HL-60 (cell line): Measurements from ENCODE around the gene LRRN4.
A peak's percentile ranks its signal among the peaks of the same experiment; 100 is the strongest.

Source experiments
- DNase-seq, 2 experiments: peaks; one replicate each; pipeline ENCODE4 v3.0.0-alpha.2; 2010 to 2020; ENCODE audit warnings: low read depth in 1 of 2, low spot score in 1 of 2
- H3K27ac ChIP-seq: fragments of 250-450 bp; sonication (Bioruptor Pico); replicated peaks from 2 replicates; pipeline ENCODE4 v1.5.1; 2020; ENCODE audit warnings: mild to moderate bottlenecking, moderate library complexity
- H3K27me3 ChIP-seq: fragments of 250-450 bp; sonication (Bioruptor Pico); 2 replicates; pipeline ENCODE4 v1.5.1; 2021; ENCODE audit warnings: mild to moderate bottlenecking, moderate library complexity; ENCODE audit not compliant: insufficient read depth, poor library complexity, severe bottlenecking
- H3K4me3 ChIP-seq: replicated peaks from 2 replicates; pipeline ENCODE4 v1.5.1; 2011; ENCODE audit warnings: mild to moderate bottlenecking, control low read depth, low read length; ENCODE audit not compliant: insufficient read depth
- GABPA ChIP-seq: IDR thresholded peaks from 2 replicates; pipeline ENCODE4 v1.6.1; 2012; ENCODE audit warnings: low read depth
- POLR2AphosphoS5 ChIP-seq: IDR thresholded peaks from 2 replicates; pipeline ENCODE4 v1.6.1; 2012; ENCODE audit warnings: low read depth
- SPI1 ChIP-seq: IDR thresholded peaks from 2 replicates; pipeline ENCODE4 v1.6.1; 2012; ENCODE audit warnings: low read depth, mild to moderate bottlenecking, borderline replicate concordance
- TF ChIP-seq, protein P1 (sequence below): IDR thresholded peaks from one replicate; pipeline ENCODE4 v1.5.1; 2011; ENCODE audit warnings: low read length, control low read depth, inconsistent platforms; ENCODE audit not compliant: insufficient read depth
- TF ChIP-seq, protein P2 (sequence below): IDR thresholded peaks from 2 replicates; pipeline ENCODE4 v1.6.1; 2012; ENCODE audit warnings: low read depth; ENCODE audit not compliant: insufficient replicate concordance

The LRRN4 gene

DNA sequence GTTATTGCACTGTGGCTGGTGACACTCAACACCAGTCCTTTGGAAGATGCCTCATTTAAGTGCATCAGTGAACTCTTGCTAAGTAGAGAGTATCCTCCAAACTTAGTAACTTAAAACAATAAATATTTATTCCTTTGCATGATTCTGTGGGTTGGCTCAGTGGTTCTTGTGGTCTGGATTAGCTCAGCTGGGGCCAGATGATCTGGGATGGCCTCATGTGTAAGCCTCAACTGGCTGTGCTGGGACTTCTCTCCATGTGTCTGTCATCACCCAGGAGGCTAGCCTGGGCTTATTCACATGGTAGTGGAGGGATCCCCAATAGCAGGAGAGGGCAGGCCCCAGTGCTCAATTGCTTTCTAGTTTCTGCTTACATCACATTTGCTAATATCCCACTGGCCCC, 8.3 kb downstream of the LRRN4 start:
- Histone ChIP-seq H3K4me3 (no peak overlapping the region), H3K27me3 (peaks cover 6% of the 10 kb centered on the region), H3K27ac (no peak overlapping the region)
- no peak for DNase-seq
- TF ChIP-seq, protein P1, sequence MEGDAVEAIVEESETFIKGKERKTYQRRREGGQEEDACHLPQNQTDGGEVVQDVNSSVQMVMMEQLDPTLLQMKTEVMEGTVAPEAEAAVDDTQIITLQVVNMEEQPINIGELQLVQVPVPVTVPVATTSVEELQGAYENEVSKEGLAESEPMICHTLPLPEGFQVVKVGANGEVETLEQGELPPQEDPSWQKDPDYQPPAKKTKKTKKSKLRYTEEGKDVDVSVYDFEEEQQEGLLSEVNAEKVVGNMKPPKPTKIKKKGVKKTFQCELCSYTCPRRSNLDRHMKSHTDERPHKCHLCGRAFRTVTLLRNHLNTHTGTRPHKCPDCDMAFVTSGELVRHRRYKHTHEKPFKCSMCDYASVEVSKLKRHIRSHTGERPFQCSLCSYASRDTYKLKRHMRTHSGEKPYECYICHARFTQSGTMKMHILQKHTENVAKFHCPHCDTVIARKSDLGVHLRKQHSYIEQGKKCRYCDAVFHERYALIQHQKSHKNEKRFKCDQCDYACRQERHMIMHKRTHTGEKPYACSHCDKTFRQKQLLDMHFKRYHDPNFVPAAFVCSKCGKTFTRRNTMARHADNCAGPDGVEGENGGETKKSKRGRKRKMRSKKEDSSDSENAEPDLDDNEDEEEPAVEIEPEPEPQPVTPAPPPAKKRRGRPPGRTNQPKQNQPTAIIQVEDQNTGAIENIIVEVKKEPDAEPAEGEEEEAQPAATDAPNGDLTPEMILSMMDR, result no peak
- TF ChIP-seq SPI1 (no peak), GABPA (no peak), POLR2AphosphoS5 (no peak)
- TF ChIP-seq, protein P2, sequence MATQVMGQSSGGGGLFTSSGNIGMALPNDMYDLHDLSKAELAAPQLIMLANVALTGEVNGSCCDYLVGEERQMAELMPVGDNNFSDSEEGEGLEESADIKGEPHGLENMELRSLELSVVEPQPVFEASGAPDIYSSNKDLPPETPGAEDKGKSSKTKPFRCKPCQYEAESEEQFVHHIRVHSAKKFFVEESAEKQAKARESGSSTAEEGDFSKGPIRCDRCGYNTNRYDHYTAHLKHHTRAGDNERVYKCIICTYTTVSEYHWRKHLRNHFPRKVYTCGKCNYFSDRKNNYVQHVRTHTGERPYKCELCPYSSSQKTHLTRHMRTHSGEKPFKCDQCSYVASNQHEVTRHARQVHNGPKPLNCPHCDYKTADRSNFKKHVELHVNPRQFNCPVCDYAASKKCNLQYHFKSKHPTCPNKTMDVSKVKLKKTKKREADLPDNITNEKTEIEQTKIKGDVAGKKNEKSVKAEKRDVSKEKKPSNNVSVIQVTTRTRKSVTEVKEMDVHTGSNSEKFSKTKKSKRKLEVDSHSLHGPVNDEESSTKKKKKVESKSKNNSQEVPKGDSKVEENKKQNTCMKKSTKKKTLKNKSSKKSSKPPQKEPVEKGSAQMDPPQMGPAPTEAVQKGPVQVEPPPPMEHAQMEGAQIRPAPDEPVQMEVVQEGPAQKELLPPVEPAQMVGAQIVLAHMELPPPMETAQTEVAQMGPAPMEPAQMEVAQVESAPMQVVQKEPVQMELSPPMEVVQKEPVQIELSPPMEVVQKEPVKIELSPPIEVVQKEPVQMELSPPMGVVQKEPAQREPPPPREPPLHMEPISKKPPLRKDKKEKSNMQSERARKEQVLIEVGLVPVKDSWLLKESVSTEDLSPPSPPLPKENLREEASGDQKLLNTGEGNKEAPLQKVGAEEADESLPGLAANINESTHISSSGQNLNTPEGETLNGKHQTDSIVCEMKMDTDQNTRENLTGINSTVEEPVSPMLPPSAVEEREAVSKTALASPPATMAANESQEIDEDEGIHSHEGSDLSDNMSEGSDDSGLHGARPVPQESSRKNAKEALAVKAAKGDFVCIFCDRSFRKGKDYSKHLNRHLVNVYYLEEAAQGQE, result no peak

DNA sequence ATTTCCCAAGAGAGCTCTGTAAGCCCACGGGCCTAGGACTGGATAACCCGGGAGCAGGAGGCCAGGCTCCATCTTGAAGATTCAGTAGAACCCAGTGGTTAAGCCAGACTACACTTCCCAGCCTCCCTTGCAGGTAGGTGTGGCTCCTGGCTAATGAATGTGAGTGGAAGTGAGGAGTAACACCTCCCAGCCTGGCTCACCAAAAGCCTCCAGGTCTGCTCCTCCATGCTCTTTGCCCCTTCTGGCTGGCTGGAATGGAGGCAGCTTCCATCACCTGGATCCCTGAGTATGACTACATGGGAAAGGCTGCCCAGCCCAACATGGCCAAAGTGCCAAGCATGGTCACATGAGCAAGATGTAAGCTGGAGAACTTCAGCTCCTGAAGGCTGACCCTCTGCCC, 9.7 kb downstream of the LRRN4 start:
- H3K4me3 ChIP-seq, result no peak overlapping the region
- no peak for DNase-seq
- TF ChIP-seq POLR2AphosphoS5 (no peak), GABPA (no peak), SPI1 (no peak)
- TF ChIP-seq, protein P2, result no peak
- TF ChIP-seq, protein P1, result no peak
- H3K27ac ChIP-seq, result no peak overlapping the region
- no peaks in the 10 kb centered on the region for H3K27me3 ChIP-seq

DNA sequence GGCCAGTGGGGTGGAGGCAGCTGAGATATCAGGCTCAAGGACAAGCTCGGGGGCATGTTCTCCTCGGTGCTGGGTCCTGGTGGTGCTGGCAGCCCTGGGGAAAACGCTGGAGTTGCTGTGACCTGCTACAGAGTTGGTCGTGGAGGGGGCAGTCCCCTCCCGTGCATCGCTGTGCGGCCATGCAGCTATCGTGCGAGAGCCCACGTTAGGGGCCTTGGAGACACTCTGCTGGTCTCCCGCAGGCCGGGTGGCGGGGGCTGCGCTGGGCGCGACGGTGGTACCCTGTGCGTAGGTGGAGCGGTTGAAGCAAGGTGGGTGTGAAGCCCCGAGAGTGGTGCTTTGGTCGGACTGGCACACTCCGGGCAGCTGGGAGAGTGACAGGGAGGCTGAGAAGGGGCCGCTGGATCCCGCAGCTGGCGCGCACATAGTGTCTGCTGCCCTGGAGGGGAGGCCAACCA, 12.0 kb downstream of the LRRN4 start:
- DNase-seq, result no peak

DNA sequence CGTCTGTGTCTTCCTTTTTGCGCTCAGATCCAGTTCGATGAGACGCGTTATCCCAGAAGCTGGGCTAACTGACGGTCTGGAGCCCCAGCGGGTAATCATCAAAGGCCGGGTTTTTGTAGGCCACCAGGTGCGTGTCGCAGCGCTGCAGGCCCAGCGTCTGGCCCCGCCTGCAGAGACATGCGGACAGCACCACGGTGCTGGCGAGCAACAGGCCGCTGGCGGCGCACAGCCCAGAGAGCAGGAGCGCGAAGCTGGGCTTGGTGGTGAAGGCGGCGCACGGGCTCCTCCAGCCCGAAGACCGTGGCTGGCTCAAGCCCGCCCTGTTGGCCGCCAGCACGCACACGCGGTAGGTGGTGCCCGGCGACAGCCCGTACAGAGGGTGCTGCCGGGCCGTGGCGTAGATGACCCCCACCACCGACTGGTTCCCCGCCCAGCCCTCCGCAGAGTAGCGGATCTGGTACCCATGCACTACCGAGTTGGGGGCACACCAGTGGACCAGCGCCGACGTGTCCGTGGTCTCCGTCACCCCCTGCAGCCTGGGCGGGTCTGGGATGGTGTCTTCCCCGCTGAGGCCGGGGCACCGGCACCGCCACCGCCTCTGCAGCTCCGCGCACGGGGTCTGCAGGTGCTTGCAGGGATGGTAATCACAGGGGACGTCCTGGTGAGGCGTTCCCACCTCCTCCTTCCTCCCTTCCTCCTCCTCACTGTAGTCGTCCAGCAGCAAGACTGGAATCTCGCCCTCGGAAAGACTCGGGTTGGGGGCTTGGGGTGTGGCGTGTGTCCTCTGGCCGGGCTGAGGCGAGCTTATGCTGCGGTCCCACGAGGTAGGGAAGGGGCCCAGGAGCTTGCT, 12.7 kb downstream of the LRRN4 start:
- no peak for DNase-seq
- H3K4me3 ChIP-seq, result no peak overlapping the region
- no peak for TF ChIP-seq POLR2AphosphoS5
- TF ChIP-seq, protein P1, result no peak
- TF ChIP-seq, protein P2, result no peak
- TF ChIP-seq SPI1, result no peak
- TF ChIP-seq GABPA, result no peak
- no peak overlapping the region for H3K27ac ChIP-seq
- H3K27me3 ChIP-seq, result no peaks in the 10 kb centered on the region

More for the DNA sequence above, 12.0 kb downstream of the LRRN4 start:
- H3K27ac ChIP-seq, result no peak overlapping the region
- H3K4me3 ChIP-seq, result no peak overlapping the region
- TF ChIP-seq SPI1, result no peak
- 0 out of 2 replicates have a peak, but pooled peaks have one; percentile 17 for TF ChIP-seq POLR2AphosphoS5
- H3K27me3 ChIP-seq, result no peaks in the 10 kb centered on the region
